ENCODE measurements around the gene CTSZ. TPM values are rescaled to one million over a fixed set of nuclear protein-coding genes. Genes with fewer than 3 reads are reported as not detected.

The CTSZ gene
- total and polyA plus RNA-seq, 10 of the 15 experiments (the other 5 are each of a cell fraction or from before 2014, with no cell fraction given) = 6.0 to 301 (median 154) TPM

GRCh38 chr20:59032023-59032712 is 25.1 kb upstream of the CTSZ start, which contains the start of gene ATP5F1E (continued):
- TF ChIP-seq, protein P1, sequence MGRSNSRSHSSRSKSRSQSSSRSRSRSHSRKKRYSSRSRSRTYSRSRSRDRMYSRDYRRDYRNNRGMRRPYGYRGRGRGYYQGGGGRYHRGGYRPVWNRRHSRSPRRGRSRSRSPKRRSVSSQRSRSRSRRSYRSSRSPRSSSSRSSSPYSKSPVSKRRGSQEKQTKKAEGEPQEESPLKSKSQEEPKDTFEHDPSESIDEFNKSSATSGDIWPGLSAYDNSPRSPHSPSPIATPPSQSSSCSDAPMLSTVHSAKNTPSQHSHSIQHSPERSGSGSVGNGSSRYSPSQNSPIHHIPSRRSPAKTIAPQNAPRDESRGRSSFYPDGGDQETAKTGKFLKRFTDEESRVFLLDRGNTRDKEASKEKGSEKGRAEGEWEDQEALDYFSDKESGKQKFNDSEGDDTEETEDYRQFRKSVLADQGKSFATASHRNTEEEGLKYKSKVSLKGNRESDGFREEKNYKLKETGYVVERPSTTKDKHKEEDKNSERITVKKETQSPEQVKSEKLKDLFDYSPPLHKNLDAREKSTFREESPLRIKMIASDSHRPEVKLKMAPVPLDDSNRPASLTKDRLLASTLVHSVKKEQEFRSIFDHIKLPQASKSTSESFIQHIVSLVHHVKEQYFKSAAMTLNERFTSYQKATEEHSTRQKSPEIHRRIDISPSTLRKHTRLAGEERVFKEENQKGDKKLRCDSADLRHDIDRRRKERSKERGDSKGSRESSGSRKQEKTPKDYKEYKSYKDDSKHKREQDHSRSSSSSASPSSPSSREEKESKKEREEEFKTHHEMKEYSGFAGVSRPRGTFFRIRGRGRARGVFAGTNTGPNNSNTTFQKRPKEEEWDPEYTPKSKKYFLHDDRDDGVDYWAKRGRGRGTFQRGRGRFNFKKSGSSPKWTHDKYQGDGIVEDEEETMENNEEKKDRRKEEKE (IDR thresholded peaks at IDR 0.05) = no peak
- TF ChIP-seq SMAD5 (IDR thresholded peaks at IDR 0.05; ENCODE audit: low read depth) (peak; percentile 89), EZH2 (IDR thresholded peaks at IDR 0.05; ENCODE audit: borderline replicate concordance, control insufficient read depth, low read depth, low read length) (no peak), SIN3A (IDR thresholded peaks at IDR 0.05; ENCODE audit: low read depth, low read length) (peak; percentile 85; the same call in 1 of the 2 replicates), BMI1 (IDR thresholded peaks at IDR 0.05; ENCODE audit: borderline replicate concordance) (no peak), CBX5 (IDR thresholded peaks at IDR 0.05; ENCODE audit: low read depth) (no peak), SP1 (IDR thresholded peaks at IDR 0.05; ENCODE audit: low read depth, low read length) (peak; percentile 94), SIX5 (IDR thresholded peaks at IDR 0.05; ENCODE audit: low read depth, low read length, severe bottlenecking) (peak; percentile 19), NBN (IDR thresholded peaks at IDR 0.05) (0 out of 2 replicates have a peak, but pooled peaks have one; percentile 25), NR2C2 (IDR thresholded peaks at IDR 0.05; ENCODE audit: borderline replicate concordance, control insufficient read depth, insufficient read length, low read depth) (no peak), SMARCA5 (IDR thresholded peaks at IDR 0.05) (0 out of 2 replicates have a peak, but pooled peaks have one; percentile 54), E2F4 (IDR thresholded peaks at IDR 0.05; ENCODE audit: low read depth, low read length) (peak; percentile 29; the same call in 1 of the 2 replicates), POU2F2 (IDR thresholded peaks at IDR 0.05; ENCODE audit: borderline replicate concordance, low read depth, low read length) (peak; percentile 67; the same call in 1 of the 3 replicates), ATF7 (IDR thresholded peaks at IDR 0.05; ENCODE audit: low read depth) (no peak), TCF12 (IDR thresholded peaks at IDR 0.05; ENCODE audit: low read depth, low read length) (peak; percentile 57; the same call in 1 of the 2 replicates), NR2C1 (IDR thresholded peaks at IDR 0.05) (peak; percentile 72)
- TF ChIP-seq, protein P2, sequence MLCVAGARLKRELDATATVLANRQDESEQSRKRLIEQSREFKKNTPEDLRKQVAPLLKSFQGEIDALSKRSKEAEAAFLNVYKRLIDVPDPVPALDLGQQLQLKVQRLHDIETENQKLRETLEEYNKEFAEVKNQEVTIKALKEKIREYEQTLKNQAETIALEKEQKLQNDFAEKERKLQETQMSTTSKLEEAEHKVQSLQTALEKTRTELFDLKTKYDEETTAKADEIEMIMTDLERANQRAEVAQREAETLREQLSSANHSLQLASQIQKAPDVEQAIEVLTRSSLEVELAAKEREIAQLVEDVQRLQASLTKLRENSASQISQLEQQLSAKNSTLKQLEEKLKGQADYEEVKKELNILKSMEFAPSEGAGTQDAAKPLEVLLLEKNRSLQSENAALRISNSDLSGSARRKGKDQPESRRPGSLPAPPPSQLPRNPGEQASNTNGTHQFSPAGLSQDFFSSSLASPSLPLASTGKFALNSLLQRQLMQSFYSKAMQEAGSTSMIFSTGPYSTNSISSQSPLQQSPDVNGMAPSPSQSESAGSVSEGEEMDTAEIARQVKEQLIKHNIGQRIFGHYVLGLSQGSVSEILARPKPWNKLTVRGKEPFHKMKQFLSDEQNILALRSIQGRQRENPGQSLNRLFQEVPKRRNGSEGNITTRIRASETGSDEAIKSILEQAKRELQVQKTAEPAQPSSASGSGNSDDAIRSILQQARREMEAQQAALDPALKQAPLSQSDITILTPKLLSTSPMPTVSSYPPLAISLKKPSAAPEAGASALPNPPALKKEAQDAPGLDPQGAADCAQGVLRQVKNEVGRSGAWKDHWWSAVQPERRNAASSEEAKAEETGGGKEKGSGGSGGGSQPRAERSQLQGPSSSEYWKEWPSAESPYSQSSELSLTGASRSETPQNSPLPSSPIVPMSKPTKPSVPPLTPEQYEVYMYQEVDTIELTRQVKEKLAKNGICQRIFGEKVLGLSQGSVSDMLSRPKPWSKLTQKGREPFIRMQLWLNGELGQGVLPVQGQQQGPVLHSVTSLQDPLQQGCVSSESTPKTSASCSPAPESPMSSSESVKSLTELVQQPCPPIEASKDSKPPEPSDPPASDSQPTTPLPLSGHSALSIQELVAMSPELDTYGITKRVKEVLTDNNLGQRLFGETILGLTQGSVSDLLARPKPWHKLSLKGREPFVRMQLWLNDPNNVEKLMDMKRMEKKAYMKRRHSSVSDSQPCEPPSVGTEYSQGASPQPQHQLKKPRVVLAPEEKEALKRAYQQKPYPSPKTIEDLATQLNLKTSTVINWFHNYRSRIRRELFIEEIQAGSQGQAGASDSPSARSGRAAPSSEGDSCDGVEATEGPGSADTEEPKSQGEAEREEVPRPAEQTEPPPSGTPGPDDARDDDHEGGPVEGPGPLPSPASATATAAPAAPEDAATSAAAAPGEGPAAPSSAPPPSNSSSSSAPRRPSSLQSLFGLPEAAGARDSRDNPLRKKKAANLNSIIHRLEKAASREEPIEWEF (IDR thresholded peaks at IDR 0.05; ENCODE audit: insufficient replicate concordance, low read depth, low read length) = no peak
- TF ChIP-seq, protein P3, sequence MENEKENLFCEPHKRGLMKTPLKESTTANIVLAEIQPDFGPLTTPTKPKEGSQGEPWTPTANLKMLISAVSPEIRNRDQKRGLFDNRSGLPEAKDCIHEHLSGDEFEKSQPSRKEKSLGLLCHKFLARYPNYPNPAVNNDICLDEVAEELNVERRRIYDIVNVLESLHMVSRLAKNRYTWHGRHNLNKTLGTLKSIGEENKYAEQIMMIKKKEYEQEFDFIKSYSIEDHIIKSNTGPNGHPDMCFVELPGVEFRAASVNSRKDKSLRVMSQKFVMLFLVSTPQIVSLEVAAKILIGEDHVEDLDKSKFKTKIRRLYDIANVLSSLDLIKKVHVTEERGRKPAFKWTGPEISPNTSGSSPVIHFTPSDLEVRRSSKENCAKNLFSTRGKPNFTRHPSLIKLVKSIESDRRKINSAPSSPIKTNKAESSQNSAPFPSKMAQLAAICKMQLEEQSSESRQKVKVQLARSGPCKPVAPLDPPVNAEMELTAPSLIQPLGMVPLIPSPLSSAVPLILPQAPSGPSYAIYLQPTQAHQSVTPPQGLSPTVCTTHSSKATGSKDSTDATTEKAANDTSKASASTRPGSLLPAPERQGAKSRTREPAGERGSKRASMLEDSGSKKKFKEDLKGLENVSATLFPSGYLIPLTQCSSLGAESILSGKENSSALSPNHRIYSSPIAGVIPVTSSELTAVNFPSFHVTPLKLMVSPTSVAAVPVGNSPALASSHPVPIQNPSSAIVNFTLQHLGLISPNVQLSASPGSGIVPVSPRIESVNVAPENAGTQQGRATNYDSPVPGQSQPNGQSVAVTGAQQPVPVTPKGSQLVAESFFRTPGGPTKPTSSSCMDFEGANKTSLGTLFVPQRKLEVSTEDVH (IDR thresholded peaks at IDR 0.05; ENCODE audit: low read depth, partially characterized antibody) = no peak

Measured in GM12878 (cell line).